NCI-H524 (cell line): ENCODE measurements around the gene ERCC2.
"Not testable (repeated sequence)": the region's sequence is repeated elsewhere in the genome, so short reads cannot be mapped to it uniquely, and the experiment has no call there.

Experiments used
- DNase-seq, 2 experiments: peaks; one replicate each; lab custom pipeline; 2025; lab: John Stamatoyannopoulos, UW

ERCC2 gene

DNA sequence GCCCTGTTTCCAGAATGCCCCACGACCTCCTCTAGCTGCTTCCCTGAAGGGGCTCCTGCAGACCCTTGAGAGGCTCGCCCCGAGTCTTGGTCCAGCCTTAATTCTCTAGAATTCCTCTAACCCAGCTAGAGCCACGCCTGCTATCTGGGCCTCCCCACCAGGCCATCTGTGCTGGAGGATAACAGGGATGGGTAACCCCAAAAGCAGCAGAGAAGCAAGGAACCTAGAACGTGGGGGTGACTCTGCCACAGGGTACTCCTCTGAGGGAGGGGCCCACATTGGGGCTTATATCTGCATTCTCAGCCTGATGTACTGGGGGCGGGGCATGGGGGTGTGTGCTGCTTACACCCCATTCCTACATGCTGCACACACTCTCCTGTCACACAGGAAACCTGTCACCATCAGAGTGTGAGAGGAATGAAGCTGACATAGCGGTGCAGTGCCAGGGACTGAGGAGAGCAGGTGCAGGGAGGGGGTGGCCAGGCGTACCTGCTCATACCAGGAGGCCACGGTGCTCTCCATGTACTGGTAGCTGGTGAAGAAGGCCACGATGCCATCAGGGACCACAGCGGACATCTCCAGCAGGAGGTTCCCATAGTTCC is 16.0 kb downstream of the ERCC2 start:
- DNase-seq = no peak

DNA sequence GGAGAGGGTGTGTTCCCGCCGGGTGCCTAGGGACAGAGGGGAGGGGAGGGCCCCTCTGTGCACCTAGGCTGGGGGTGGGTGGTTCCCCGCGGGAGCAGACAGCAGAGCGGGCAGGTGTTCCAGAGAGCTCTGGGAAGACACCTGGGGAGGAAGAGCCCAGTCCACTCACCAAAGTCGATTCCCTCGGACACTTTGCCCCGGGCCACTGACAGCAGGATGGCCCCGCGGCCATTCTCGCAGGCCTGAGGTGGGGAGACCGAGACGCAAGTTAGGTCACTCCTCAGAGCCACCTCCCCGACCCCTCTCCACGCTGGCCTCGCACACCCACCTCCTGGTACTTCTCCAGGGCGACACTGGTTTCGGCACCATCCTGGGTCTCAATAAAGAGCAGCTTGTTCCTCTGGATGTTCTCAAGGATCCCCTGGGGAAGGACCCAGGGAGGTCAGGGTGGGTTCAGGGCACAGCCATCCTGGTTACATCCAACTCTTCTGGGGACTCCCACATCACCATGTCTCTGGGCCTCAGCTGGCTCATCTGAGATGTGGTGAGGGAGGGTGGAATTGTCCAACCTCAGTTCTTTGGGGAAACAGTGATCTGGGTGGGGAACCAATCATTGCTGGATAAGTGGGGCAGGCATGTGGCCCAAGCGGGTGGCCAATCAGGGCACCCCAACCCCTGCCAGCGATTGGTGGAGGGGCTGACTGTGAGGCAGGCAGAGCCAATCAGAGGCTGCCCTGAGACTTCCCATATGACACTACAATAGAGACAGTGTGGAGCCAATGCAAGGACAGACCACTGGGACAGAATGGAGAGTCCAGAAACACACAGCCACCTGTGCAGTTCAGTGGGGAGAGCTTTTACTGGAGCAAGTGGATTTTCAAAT is 17.2 kb downstream of the ERCC2 start:
- DNase-seq = no peak

DNA sequence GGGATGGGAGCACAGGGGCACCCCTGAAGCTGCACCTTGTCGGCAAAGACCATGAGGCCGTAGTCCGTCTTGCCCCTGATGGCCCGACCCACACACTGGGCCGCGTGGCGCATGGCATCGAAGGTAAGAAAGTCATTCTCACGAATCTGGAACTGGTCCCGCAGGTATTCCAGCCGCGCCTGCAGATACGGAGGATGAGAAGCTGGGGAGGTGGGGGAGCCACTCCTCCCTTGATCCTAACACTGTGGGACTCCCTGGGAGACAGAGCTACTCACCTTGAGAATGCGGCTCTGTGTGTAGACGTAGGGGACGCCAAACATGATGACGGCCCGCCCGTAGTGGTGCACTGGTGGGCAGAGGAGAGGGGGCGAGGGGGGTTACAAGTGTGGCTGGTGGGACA is 17.9 kb downstream of the ERCC2 start:
- DNase-seq = no peak

DNA sequence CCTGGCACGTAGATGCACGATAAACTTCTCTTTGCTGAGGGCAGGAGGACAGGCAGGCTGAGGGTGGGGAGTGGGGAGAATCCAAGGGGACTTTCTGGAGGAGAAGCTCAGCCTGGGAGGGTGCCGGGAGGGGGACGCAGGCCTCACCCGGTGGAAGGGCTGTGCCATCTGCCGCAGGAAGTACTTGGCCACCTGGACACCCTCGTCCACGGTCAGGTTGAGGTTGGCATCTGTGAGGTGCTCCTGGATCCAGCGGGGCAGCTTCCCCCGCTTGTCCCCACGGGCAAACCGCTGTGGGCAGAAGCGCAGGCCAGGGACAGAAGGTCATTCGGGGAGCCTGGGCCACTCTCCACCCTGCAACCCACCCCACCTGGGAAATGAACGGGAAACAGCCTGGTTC is 18.3 kb downstream of the ERCC2 start:
- DNase-seq = peak; percentile 48 to 69

DNA sequence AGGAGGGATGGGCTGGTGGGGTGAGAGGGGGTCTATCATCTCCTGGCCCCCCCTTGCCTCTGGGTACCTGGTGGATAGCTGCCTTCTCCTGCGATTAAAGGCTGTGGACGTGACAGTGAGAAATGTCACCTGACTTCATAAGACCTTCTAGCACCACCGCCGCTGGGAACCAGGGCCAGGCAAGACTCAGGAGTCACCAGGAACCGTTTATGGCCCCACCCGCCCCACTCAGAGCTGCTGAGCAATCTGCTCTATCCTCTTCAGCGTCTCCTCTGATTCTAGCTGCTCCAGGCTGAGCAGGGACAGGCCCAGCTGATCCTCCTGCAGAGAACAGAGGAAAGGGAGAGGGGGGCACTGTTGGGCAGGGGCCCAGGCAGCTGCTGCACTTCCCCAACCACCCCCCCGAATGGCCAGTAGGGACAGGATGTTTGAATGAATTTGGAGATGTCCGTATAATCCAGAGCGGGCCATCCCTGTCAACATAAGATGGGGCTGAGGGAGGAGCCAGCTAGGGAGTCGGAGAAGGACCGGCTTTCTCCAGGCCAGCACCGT is 18.9 kb downstream of the ERCC2 start:
- DNase-seq = peak; percentile 17 to 35

DNA sequence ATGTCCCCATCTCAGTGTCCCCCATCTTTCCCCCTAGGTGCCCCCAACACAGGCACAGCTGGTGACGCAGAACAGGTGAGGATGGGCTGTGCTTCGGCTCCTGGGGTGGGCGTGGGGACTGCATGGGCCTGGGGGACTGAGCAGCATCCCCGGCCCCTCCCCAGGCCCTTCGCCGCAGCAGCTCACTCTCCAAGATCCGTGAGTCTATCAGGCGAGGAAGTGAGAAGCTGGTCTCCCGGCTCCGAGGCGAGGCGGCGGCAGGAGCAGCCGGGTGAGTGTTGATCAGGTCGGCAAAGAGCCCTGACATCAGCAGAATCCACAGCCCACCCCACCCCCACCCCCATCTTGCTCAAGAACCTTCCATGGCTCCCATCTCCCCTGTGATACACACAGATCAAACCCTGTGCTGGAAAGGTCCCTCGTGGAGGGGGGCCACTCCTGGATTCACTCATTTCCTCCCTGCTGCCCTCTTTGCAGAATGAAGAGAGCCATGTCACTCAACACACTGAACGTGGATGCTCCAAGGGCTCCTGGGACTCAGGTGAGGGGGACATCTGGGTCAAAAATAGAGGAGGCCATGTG is 19.8 kb downstream of the ERCC2 start:
- DNase-seq = no peak

DNA sequence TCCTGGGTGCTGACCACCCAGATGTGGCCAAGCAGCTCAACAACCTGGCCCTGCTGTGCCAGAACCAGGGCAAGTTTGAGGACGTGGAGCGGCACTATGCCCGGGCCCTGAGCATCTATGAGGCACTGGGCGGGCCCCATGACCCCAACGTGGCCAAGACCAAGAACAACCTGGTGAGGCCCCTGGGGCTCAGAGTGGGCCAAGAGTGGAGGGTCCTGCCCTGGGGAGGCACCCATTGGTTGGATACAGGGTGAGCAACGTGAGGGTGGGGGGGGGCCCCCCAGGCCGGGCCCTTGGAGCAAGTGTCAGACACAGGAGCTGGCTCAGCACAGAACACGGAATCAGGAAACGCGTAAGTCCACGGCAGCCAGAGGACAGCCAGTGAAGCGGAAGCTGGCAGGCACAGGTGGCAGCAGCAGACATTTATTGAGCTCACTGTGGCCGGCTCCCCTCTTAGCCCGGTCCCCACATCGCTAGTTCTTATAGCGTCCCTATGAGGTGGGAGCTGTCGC is 20.9 kb downstream of the ERCC2 start:
- no peak for DNase-seq

DNA sequence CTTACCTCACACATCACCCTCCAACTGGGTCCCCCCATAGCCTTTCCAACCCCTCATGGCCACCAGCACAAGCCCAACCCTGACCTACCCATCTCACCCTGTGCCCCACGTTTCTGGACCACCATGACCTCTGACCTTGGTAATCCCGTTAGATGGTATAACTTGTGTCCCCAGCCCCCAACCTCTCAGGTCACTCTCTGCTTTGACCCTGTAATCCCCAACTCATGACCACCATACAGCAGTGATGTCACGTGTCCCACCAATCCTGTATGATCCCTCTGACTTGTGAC is 21.3 kb downstream of the ERCC2 start:
- no peak for DNase-seq

DNA sequence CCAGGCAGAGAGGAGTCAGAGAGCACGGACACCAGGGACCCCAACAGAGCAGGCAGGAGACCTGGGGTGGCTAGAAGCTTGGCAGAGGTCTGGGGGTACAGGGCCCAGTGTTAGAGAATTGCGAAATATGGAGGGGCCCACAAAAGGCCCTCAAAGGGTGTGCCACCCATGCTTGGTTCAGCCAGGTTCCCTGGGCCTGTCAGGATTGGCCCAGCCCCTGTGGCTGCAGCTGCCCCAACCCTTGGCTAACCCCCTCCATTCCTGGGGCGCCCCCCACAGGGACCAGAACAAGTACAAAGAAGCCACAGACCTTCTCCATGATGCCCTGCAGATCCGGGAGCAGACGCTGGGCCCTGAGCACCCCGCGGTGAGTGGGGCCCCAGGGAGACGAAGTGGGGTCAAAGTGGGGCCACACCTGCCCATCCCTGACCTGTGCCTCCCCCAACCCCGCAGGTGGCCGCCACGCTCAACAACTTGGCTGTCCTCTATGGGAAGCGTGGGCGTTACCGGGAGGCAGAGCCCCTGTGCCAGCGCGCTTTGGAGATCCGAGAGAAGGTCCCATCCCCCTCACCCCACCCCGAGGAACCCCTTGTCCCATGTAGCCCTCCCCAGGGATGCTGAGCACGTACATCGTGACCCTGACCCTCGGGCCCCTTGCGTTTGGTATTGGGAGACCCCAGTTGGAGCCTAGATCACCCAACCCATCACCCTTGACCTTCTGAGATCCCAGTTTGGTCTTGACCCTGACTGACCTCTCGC is 21.8 kb downstream of the ERCC2 start:
- DNase-seq = no peak

DNA sequence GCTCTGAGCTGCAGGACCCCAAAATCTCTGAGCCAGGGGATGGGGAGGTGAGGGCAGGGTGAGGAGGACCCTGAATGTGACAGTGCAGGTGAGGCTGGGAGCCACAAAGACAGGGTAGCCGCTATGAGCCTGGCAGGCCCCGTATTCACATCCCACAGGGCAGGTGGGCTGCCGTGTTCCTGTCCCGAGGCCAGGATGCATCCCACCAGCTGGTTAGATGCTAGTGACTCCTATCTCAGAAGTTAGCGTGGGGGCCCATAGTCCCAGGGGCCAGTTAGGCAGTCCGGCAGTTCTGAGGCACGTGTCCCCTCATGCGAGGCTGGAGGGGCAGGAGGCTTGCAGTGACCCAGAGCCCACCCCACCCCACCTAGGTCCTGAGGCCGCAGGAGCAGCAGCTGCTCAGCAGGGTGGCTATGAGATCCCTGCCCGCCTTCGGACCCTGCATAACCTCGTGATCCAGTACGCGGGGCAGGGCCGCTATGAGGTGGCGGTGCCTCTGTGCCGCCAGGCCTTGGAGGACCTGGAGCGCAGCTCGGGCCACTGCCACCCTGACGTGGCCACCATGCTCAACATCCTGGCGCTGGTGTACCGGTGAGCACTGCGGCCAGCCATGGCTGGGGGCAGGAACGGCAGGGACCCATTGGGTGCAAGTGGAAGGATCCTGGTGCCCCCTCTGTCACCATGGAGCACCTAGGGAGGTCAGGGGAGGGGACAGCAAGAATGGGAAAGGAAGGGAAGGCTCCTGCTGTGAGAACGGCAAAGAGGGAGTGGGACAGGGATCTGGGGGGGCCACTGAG is 22.6 kb downstream of the ERCC2 start:
- DNase-seq = no peak

DNA sequence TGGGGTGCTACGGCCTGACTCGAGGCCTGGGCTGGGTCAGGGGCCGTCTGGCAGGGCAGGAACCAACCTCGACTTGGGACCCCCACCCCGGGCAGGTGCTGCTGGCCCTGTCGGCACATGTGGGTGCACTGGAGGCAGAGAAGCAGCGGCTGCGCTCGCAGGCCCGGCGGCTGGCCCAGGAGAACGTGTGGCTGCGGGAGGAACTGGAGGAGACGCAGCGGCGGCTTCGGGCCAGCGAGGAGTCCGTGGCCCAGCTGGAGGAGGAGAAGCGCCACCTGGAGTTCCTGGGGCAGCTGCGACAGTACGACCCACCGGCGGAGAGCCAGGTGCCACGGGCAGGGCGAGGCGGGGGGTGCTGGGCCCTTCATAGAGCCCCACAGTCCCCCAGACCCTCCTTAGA is 23.9 kb downstream of the ERCC2 start:
- DNase-seq = peak in 1 of 2 experiments; percentile 42

DNA sequence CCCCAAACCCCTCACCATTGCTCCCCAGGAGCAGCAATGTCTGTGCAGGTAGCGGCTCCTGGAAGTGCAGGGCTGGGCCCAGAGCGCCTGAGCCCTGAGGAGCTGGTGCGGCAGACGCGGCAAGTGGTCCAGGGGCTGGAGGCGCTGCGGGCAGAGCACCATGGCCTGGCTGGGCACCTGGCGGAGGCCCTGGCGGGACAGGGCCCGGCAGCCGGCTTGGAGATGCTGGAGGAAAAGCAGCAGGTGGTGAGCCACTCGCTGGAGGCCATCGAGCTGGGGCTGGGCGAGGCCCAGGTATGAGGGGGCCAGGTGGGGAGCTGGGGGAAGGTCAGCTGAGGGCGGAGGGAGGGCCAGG is 24.9 kb downstream of the ERCC2 start:
- DNase-seq = no peak

DNA sequence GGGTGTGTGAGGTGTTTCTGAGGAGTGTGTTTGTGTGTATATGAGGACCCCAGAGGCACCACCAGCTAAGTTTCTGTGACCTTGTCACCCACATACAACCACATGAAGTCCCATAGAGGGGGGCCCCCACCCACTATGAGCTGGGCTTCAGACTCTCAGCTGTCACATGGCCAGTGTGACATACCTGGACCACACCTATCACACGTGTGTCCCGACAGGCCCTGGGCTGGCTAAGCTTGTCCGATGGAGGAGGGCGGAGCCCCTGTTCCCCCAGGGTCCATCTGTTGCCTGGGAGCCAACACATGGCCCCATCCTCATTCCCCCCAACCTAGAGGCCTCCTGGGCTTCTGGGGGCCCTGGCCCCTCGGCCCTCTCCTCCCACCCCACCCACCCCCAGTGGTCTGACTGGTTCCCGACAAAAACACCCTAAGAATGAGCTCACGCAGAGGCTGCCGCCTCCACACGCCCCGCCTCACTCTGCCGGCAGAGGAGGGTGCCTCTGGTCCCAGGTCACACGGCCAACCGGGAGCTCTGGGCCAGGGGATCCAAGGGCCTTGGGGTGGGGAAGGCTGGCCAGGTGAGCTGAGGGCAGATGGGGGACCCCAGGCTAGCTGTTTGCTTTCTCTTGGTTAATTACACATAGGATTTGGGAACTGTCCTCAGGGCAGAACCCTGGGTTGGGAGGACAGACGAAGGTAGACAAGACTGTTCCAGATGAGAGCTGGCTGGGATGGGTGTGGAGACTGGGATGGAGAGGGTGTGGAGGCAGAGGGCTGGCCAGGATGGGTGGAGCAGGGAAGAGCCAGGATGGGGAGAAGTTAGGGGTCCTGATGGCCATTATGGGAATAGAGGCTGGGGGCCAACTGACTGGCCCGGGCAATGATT is 25.5 kb downstream of the ERCC2 start:
- DNase-seq = no peak

DNA sequence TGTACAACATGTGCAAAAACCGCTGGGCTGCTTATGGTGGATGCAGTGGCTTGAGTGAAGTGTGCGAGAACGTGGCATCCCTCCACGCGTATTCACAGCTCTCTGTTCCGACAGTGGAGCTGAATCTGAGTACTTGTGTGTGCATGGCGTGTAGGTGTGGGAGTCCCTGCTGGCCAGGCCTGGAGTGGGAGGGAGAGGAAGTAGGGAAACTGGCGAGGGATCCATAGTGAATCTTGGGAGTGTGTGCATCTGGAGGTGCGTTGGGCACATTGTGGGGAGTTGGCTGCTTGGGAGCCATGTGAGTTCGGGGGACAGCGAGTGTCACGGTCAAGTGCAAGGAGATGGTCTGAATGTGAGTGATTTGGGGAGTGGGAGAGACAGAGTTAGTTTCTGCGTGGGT is 27.5 kb downstream of the ERCC2 start:
- DNase-seq = no peak

DNA sequence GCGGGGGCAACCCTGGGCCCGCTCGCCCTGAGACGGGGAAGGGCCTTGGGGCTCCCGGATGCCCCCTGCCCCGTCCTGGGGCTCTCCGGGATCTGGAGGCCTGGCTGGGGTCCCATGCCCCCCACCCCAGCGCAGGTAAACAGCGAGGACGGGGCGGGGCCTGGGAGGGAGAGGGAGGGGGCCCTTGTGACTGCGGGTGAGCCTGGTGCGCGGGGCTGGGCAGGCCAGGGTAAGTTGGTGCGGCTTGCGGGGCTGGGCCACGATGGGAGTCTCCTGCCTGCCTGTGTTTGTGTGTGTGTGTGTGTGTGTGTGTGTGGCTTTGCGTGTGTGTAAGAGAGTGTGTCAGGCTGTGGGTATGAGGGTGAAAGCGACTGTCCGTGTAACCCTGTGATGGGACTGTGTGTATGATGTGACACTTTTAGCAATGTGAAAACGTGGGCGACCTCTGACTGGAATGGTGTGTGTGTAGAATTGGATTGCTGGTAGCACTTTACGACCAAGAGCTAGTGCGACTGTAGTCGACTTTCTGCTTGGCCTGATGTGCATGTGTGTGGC is 29.4 kb downstream of the ERCC2 start:
- no peak for DNase-seq

DNA sequence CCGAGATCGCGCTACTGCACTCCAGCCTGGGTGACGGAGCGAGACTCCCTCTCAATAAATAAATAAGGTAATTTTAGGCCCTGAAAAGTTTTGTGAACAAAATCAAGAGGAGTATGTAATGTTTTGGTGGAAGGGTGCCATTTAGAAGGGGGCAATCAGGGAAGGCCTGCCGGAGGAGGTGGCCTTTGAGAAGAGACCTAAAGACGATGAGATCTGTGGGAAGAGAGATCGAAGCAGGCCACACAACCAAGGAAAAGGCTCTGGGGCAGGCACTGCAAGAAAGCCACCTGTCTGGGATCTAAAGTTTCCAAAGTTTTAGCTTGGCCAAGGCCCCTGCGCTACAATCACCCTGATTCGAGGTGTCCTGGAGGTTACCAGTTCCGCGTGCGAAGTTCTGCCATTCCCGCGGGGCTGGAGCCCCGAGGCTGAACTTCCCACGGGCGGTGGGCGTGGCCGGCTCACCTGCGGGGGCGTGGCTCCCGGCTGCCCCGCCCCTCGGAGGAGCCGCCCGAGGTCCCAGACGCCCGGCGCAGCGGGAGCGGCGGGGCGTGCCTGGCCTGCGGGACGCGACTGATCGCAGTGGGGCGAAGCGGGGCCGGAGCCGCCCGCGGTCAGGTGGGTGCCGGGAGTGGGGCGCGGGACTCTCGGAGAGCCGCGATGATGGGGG is 30.0 kb downstream of the ERCC2 start, which contains the start of gene KLC3:
Gene KLC3 (plus strand): TSS at position 519 of the 667 bp plus-strand sequence. CDS start 4,792 bp downstream, outside the sequence.
- DNase-seq = no peak

DNA sequence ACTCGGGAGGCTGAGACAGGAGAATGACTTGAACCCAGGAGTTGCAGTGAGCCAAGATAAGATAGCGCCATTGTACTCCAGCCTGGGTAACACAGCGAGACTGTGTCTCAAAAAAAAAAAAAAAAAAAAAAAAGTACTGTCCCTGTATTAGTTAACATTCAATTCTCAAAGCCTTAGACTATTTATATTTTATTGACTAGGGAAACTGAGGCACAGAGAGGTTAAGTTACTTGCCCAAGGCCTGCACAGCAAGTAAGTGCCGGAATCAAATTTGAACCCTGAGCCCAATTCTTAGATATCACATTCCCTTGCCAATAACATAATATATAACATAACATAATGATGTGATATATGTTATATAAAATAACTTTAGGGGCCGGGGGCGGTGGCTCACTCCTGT is 30.7 kb downstream of the ERCC2 start:
- DNase-seq = no peak

DNA sequence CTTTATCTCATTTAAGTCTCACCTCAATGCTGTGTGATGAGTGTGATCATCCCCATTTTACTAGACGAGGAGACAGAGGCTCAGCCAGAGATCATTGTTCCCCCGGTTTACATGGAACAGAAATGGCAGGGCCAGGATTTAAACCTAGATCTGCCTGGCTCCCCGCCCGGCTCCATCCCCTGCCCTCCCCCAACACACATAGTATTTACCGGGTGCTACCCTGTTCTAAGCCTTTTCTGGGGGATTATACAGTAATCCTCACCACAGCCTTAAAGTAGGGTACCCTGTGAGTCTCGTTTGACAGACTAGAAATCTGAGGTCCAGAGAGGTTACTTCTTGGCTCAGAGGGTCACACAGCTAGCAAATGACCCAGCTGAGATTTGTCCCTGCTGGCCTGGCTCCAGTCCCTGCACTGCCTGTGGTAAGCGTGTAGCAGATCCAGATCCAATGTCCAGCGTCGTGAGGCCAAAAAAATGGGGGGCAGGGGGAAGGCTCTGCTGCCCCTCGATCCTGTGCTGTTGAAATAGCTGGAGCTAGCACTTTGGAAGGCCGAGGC is 33.6 kb downstream of the ERCC2 start:
- no peak for DNase-seq

DNA sequence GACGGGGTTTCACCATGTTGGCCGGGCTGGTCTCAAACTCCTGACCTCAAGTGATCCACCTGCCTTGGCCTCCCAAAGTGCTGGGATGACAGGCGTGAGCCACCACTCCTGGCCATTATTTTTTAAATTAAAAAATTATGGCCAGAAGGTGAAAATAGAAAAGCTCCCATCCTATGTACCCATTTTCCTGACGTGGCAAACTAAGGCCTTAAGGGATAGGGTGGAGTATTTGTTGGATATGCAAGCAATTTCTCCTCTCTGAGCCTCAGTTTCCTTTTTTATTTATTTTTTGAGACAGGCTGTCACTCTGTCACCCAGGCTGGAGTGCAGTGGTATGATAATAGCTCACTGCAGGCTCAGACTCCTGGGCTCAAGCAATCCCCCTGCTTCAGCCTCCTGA is 35.5 kb downstream of the ERCC2 start:
- DNase-seq = not testable (repeated sequence)
